CD4-positive, alpha-beta T cell (primary cell): ENCODE data around the gene PDE5A. TPM values are rescaled to one million over a fixed set of nuclear protein-coding genes. Genes with fewer than 3 reads are reported as not detected.

Experiments
- ATAC-seq: fragments of 200-7000 bp; cut with Tn5 transposase; one replicate; pipeline ENCODE4 v1.10.0; 2022; ENCODE audit warnings: mild to moderate bottlenecking; ENCODE audit not compliant: poor library complexity
- CTCF ChIA-PET: fragments of 350-600 bp; sonication (Branson Sonifier 250); formaldehyde crosslinking; loops from one replicate; lab custom pipeline; 2021; ENCODE audit warnings: antibody characterized with exemption, inconsistent platforms; lab: Charles Lee
- POLR2A ChIA-PET: fragments of 350-600 bp; sonication (Branson Sonifier 250); formaldehyde crosslinking; loops from one replicate; lab custom pipeline; 2021; ENCODE audit warnings: antibody characterized with exemption, inconsistent platforms; lab: Charles Lee
- DNase-seq, 14 experiments: peaks; one replicate each; pipeline ENCODE4 v3.0.0-alpha.2; 2013 to 2020; ENCODE audit warnings: mixed read lengths in 2 of 14
- H3K27ac ChIP-seq, 2 donors: one replicate each; pipeline versions ENCODE4 v1.5.1 to v1.7.0; 2013; ENCODE audit warnings: low read length in 2 of 2, low read depth in 1 of 2, mild to moderate bottlenecking in 1 of 2
- H3K27me3 ChIP-seq, 2 experiments: 1 replicate in 1 of 2; 2 replicates in 1 of 2; pipeline versions ENCODE4 v1.6.1 to v1.7.0; 2013; ENCODE audit warnings: low read length in 2 of 2, control low read depth in 1 of 2, mild to moderate bottlenecking in 1 of 2, moderate library complexity in 1 of 2; ENCODE audit not compliant: insufficient read depth in 2 of 2, control insufficient read depth in 1 of 2
- H3K36me3 ChIP-seq: one replicate; pipeline ENCODE4 v1.6.1; 2013; ENCODE audit warnings: low read length, control low read depth; ENCODE audit not compliant: insufficient read depth
- H3K4me1 ChIP-seq: one replicate; pipeline ENCODE4 v1.6.1; 2013; ENCODE audit warnings: low read length, control low read depth; ENCODE audit not compliant: insufficient read depth
- H3K4me3 ChIP-seq: one replicate; pipeline ENCODE4 v1.5.1; 2013; ENCODE audit warnings: mild to moderate bottlenecking, low read length, moderate library complexity
- H3K9me3 ChIP-seq, 2 experiments: 1 replicate in 1 of 2; 2 replicates in 1 of 2; pipeline versions ENCODE4 v1.6.1 to v1.7.0; 2013; ENCODE audit warnings: low read length in 2 of 2, mild to moderate bottlenecking in 2 of 2, control low read depth in 1 of 2, moderate library complexity in 1 of 2; ENCODE audit not compliant: control insufficient read depth in 1 of 2, insufficient read depth in 1 of 2
- H3K27ac Mint-ChIP-seq: one replicate; pipeline ENCODE4 v1.8.0; 2020; ENCODE audit warnings: mixed read lengths
- H3K27me3 Mint-ChIP-seq: one replicate; pipeline ENCODE4 v1.8.0; 2021; ENCODE audit warnings: mixed read lengths
- H3K36me3 Mint-ChIP-seq: one replicate; pipeline ENCODE4 v1.8.0; 2021; ENCODE audit warnings: low read depth, mixed read lengths
- H3K4me1 Mint-ChIP-seq: one replicate; pipeline ENCODE4 v1.8.0; 2021; ENCODE audit warnings: low read depth, mixed read lengths
- H3K4me3 Mint-ChIP-seq: one replicate; pipeline ENCODE4 v1.8.0; 2020; ENCODE audit warnings: mild to moderate bottlenecking, mixed read lengths
- H3K9me3 Mint-ChIP-seq: one replicate; pipeline ENCODE4 v1.8.0; 2020; ENCODE audit warnings: mixed read lengths
- CTCF ChIP-seq: fragments of 200-600 bp; IDR thresholded peaks from one replicate; pipeline ENCODE4 v1.8.0; 2022; ENCODE audit warnings: antibody characterized with exemption, mild to moderate bottlenecking
- intact Hi-C, 2 experiments: fragments of 100-400 bp; cut with DNase I in 1 of 2; cut with micrococcal nuclease in 1 of 2; formaldehyde crosslinking; loops; one replicate each; pipeline versions ENCODE4 v1.15.1 to v1.9.0; 2023 to 2025; cut with DNase I, micrococcal nuclease
- total RNA-seq, 174 experiments: library from RNA in 2 of 174; stranded (reverse) in 2 of 174; gene quantifications; one replicate each; pipeline ENCODE4 v1.2.3 and lab custom pipeline; 2021 to 2026

PDE5A gene
- total RNA-seq, 2 experiments from 2014 or later = 0.11 to 0.56 TPM

- DNase-seq (no peak), ATAC-seq (no peak)
- Mint-ChIP-seq H3K27me3 (peaks cover 44% of the 10 kb centered on the region), H3K27ac (no peak overlapping the region), H3K36me3 (no peaks in the 10 kb centered on the region), H3K9me3 (no peaks in the 10 kb centered on the region), H3K4me1 (peaks cover 10% of the 10 kb centered on the region), H3K4me3 (no peak overlapping the region)
- Histone ChIP-seq H3K9me3 (no peaks in the 10 kb centered on the region), H3K4me3 (no peak overlapping the region), H3K36me3 (no peaks in the 10 kb centered on the region), H3K27ac (no peak overlapping the region), H3K27me3 (peaks cover 7 to 8% of the 10 kb centered on the region in 2 experiments), H3K4me1 (peaks cover 16% of the 10 kb centered on the region)
- TF ChIP-seq CTCF = no peak
- CTCF ChIA-PET = interaction anchor here (0.7 to 1.1 kb wide), 2 partner anchors 22 to 378 kb away, joined by 3 read pairs; no protein-coding TSS in a partner anchor
- POLR2A ChIA-PET = interaction anchor here (0.6 kb wide), 1 partner anchor 422 kb away, joined by 4 read pairs; no protein-coding TSS in a partner anchor
- intact Hi-C loops = loop anchor here (10.0 kb wide), 2 partner anchors 168 to 432 kb away; no protein-coding TSS in a partner anchor
These were observed 5.6 kb downstream of the PDE5A start for GRCh38 chr4:119623025-119623424.

- H3K4me1 ChIP-seq = no peaks in the 10 kb centered on the region
- no peaks in the 10 kb centered on the region for H3K9me3 ChIP-seq
- Mint-ChIP-seq H3K4me3 (no peak overlapping the region), H3K4me1 (no peaks in the 10 kb centered on the region), H3K36me3 (no peaks in the 10 kb centered on the region), H3K9me3 (no peaks in the 10 kb centered on the region), H3K27ac (no peak overlapping the region), H3K27me3 (peaks cover 55% of the 10 kb centered on the region)
- CTCF ChIA-PET = interaction anchor here (0.5 kb wide), 1 partner anchor 68 kb away, joined by 3 read pairs; no protein-coding TSS in a partner anchor
- POLR2A ChIA-PET = no interaction called here
- intact Hi-C loops = no loop called here
- H3K27me3 ChIP-seq = peaks cover 0 to under 1% of the 10 kb centered on the region in 2 experiments
- no peak for TF ChIP-seq CTCF
- ATAC-seq (no peak), DNase-seq (no peak)
- H3K4me3 ChIP-seq = no peak overlapping the region
- no peak overlapping the region for H3K27ac ChIP-seq
- no peaks in the 10 kb centered on the region for H3K36me3 ChIP-seq
These were observed 13.4 kb downstream of the PDE5A start for GRCh38 chr4:119615068-119615719.

GRCh38 chr4:119604266-119604665, 24.3 kb downstream of the PDE5A start:
- Histone ChIP-seq H3K27ac (no peak overlapping the region), H3K27me3 (peaks cover 0 to 3% of the 10 kb centered on the region in 2 experiments), H3K4me1 (no peaks in the 10 kb centered on the region), H3K36me3 (no peaks in the 10 kb centered on the region), H3K9me3 (no peaks in the 10 kb centered on the region), H3K4me3 (no peak overlapping the region)
- intact Hi-C loops = no loop called here
- DNase-seq (no peak), ATAC-seq (no peak)
- Mint-ChIP-seq H3K4me1 (no peaks in the 10 kb centered on the region), H3K4me3 (no peak overlapping the region), H3K9me3 (no peaks in the 10 kb centered on the region), H3K27me3 (peaks cover 24% of the 10 kb centered on the region), H3K27ac (no peak overlapping the region), H3K36me3 (no peaks in the 10 kb centered on the region)
- TF ChIP-seq CTCF = no peak
- ChIA-PET CTCF (interaction anchor here (0.7 to 1.0 kb wide), 2 partner anchors 15 to 20 kb away, joined by 3 read pairs; no protein-coding TSS in a partner anchor), POLR2A (no interaction called here)
